Breast epithelium (tissue), 3 donors: ENCODE measurements around the gene HRK.

Experiments
- CTCF ChIP-seq, 3 donors: fragments of 450-650 bp; IDR thresholded peaks; one replicate each; pipeline ENCODE4 v1.5.1; 2016 to 2017; ENCODE audit warnings: antibody characterized with exemption in 3 of 3, mild to moderate bottlenecking in 3 of 3, moderate library complexity in 3 of 3
- POLR2A ChIP-seq: fragments of 450-650 bp; IDR thresholded peaks from one replicate; pipeline ENCODE4 v1.6.1; 2016; ENCODE audit warnings: antibody characterized with exemption, mild to moderate bottlenecking, moderate library complexity

- no peak for TF ChIP-seq CTCF (IDR thresholded peaks at IDR 0.05)
- TF ChIP-seq POLR2A, result no peak
These were observed 25.0 kb upstream of the HRK start for GRCh38 chr12:116906285-116906684.
